IPS-18c (cell line): ENCODE results near the gene BRD2.

Source experiments
- H3K4me3 ChIP-seq: 2 replicates; pipeline ENCODE4 v1.7.0; 2013; ENCODE audit warnings: low read depth, mild to moderate bottlenecking, low read length, moderate library complexity; ENCODE audit not compliant: insufficient read depth
- H3K9me3 ChIP-seq: one replicate; pipeline ENCODE4 v1.6.1; 2013; ENCODE audit warnings: mild to moderate bottlenecking, low read length, moderate library complexity; ENCODE audit not compliant: control insufficient read depth, insufficient read depth

The BRD2 gene

GRCh38 chr6:32945953-32946352 lies 22.4 kb upstream of the BRD2 start:
- Histone ChIP-seq H3K9me3 (no peaks in the 10 kb centered on the region), H3K4me3 (no peak overlapping the region)

GRCh38 chr6:32946893-32947292 lies 21.5 kb upstream of the BRD2 start:
- no peaks in the 10 kb centered on the region for H3K9me3 ChIP-seq
- no peak overlapping the region for H3K4me3 ChIP-seq

GRCh38 chr6:32947552-32948465 lies 20.6 kb upstream of the BRD2 start:
- no peak overlapping the region for H3K4me3 ChIP-seq
- no peaks in the 10 kb centered on the region for H3K9me3 ChIP-seq

- Histone ChIP-seq H3K4me3 (no peak overlapping the region), H3K9me3 (no peaks in the 10 kb centered on the region)
Observed at GRCh38 chr6:32949113-32949512, 19.3 kb upstream of the BRD2 start.

GRCh38 chr6:32950010-32950409 lies 18.4 kb upstream of the BRD2 start:
- no peaks in the 10 kb centered on the region for H3K9me3 ChIP-seq
- no peak overlapping the region for H3K4me3 ChIP-seq

GRCh38 chr6:32950449-32950848 lies 17.9 kb upstream of the BRD2 start:
- Histone ChIP-seq H3K9me3 (no peaks in the 10 kb centered on the region), H3K4me3 (no peak overlapping the region)

GRCh38 chr6:32952817-32953739 lies 15.3 kb upstream of the BRD2 start, which contains the start of gene HLA-DMA:
Gene HLA-DMA (minus strand): TSS chr6:32953097. CDS start chr6:32953036, 61 bp downstream.
- Histone ChIP-seq H3K4me3 (no peak within 1 kb of the TSS), H3K9me3 (no peaks in the 10 kb centered on the region)

GRCh38 chr6:32953775-32954174 lies 14.6 kb upstream of the BRD2 start:
- H3K9me3 ChIP-seq = no peaks in the 10 kb centered on the region
- H3K4me3 ChIP-seq = no peak overlapping the region

GRCh38 chr6:32954267-32954666 lies 14.1 kb upstream of the BRD2 start:
- Histone ChIP-seq H3K9me3 (no peaks in the 10 kb centered on the region), H3K4me3 (no peak overlapping the region)

GRCh38 chr6:32954986-32955802 lies 13.2 kb upstream of the BRD2 start:
- Histone ChIP-seq H3K4me3 (no peak overlapping the region), H3K9me3 (no peaks in the 10 kb centered on the region)

- H3K4me3 ChIP-seq = no peak overlapping the region
- H3K9me3 ChIP-seq = no peaks in the 10 kb centered on the region
Observed at GRCh38 chr6:32956176-32956575, 12.2 kb upstream of the BRD2 start.

- H3K4me3 ChIP-seq = no peak overlapping the region
- H3K9me3 ChIP-seq = no peaks in the 10 kb centered on the region
Observed at GRCh38 chr6:32960563-32960962, 7.8 kb upstream of the BRD2 start.

GRCh38 chr6:32962213-32962826 lies 6.1 kb upstream of the BRD2 start:
- Histone ChIP-seq H3K9me3 (no peaks in the 10 kb centered on the region), H3K4me3 (no peak overlapping the region)

GRCh38 chr6:32963866-32964265 lies 4.5 kb upstream of the BRD2 start:
- Histone ChIP-seq H3K9me3 (no peaks in the 10 kb centered on the region), H3K4me3 (no peak overlapping the region)

GRCh38 chr6:32964776-32965175 lies 3.6 kb upstream of the BRD2 start:
- H3K9me3 ChIP-seq = no peaks in the 10 kb centered on the region
- no peak overlapping the region for H3K4me3 ChIP-seq

- peak overlapping the region; percentile 99 for H3K4me3 ChIP-seq
- no peaks in the 10 kb centered on the region for H3K9me3 ChIP-seq
Observed at GRCh38 chr6:32967151-32968091, 973 bp upstream of the BRD2 start.
